ENCODE results near the gene RENBP.

GRCh38 chrX:153921511-153922446 lies 22.7 kb downstream of the RENBP start:
- TF ChIP-seq YY1 (IDR thresholded peaks at IDR 0.05), result no peak
- no peak for TF ChIP-seq SP1 (IDR thresholded peaks at IDR 0.05)
- TF ChIP-seq FOXA1 (IDR thresholded peaks at IDR 0.05), result no peak
- no peak for TF ChIP-seq CTCF (IDR thresholded peaks at IDR 0.05; ENCODE audit: low read depth, low read length, missing input control)
- TF ChIP-seq ZBTB33 (IDR thresholded peaks at IDR 0.05), result no peak
- TF ChIP-seq, protein P1, sequence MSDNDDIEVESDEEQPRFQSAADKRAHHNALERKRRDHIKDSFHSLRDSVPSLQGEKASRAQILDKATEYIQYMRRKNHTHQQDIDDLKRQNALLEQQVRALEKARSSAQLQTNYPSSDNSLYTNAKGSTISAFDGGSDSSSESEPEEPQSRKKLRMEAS (IDR thresholded peaks at IDR 0.05), result no peak
- TF ChIP-seq RAD21 (IDR thresholded peaks at IDR 0.05), result no peak
- TF ChIP-seq, protein P2, sequence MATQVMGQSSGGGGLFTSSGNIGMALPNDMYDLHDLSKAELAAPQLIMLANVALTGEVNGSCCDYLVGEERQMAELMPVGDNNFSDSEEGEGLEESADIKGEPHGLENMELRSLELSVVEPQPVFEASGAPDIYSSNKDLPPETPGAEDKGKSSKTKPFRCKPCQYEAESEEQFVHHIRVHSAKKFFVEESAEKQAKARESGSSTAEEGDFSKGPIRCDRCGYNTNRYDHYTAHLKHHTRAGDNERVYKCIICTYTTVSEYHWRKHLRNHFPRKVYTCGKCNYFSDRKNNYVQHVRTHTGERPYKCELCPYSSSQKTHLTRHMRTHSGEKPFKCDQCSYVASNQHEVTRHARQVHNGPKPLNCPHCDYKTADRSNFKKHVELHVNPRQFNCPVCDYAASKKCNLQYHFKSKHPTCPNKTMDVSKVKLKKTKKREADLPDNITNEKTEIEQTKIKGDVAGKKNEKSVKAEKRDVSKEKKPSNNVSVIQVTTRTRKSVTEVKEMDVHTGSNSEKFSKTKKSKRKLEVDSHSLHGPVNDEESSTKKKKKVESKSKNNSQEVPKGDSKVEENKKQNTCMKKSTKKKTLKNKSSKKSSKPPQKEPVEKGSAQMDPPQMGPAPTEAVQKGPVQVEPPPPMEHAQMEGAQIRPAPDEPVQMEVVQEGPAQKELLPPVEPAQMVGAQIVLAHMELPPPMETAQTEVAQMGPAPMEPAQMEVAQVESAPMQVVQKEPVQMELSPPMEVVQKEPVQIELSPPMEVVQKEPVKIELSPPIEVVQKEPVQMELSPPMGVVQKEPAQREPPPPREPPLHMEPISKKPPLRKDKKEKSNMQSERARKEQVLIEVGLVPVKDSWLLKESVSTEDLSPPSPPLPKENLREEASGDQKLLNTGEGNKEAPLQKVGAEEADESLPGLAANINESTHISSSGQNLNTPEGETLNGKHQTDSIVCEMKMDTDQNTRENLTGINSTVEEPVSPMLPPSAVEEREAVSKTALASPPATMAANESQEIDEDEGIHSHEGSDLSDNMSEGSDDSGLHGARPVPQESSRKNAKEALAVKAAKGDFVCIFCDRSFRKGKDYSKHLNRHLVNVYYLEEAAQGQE (IDR thresholded peaks at IDR 0.05), result no peak
- TF ChIP-seq GABPA (IDR thresholded peaks at IDR 0.05 in 1 of 2, conservative IDR thresholded peaks at IDR 0.05 in 1 of 2), result no peak
- no peak for TF ChIP-seq EGR1 (IDR thresholded peaks at IDR 0.05; ENCODE audit: low read depth in 2 of 2)
- no peak for TF ChIP-seq TAF1 (conservative IDR thresholded peaks at IDR 0.05)
- no peak for TF ChIP-seq HNF4A (conservative IDR thresholded peaks at IDR 0.05)
- TF ChIP-seq JUND (IDR thresholded peaks at IDR 0.05), result no peak

Data from liver (tissue), 3 donors.